SW 1271 (cell line): ENCODE data around the gene NACC1.

Experiments used
- DNase-seq, 2 experiments: peaks; one replicate each; lab custom pipeline; 2025; lab: John Stamatoyannopoulos, UW

Gene NACC1

DNA sequence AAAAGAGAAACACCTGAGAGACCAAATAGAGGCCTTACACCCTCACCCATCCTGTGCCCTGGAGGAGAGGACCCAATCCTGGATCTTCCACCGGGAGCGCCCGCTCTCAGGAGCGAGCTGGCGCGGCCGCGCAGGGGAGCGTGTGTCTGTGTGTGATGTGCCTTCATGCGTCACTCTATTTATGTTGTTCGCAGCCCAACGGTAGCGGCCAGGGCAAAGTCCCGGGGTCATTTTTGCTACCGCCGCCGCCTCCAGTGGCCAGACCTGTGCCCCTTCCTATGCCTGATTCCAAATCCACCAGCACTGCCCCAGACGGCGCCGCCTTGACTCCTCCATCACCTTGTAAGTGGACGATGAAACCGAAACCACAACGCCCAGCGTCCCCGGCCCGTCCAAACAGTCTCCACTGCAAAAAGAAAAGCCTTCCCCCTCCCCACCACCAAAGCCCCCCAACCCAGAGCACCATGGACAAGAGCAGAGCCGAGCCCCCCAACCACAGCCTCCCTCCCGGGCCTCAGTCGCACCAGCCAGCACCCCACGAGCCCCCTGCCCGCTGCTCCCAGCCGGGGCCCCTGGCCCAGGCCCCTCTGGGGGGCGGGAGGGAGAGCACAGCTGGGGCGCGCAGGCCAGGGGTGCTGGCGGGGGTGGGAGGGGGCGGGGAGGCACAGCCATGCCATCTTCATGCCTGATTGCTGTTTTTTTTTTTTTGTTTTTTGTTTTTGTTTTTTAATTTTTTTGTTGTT lies 30.1 kb upstream of the NACC1 start:
- no peak for DNase-seq

DNA sequence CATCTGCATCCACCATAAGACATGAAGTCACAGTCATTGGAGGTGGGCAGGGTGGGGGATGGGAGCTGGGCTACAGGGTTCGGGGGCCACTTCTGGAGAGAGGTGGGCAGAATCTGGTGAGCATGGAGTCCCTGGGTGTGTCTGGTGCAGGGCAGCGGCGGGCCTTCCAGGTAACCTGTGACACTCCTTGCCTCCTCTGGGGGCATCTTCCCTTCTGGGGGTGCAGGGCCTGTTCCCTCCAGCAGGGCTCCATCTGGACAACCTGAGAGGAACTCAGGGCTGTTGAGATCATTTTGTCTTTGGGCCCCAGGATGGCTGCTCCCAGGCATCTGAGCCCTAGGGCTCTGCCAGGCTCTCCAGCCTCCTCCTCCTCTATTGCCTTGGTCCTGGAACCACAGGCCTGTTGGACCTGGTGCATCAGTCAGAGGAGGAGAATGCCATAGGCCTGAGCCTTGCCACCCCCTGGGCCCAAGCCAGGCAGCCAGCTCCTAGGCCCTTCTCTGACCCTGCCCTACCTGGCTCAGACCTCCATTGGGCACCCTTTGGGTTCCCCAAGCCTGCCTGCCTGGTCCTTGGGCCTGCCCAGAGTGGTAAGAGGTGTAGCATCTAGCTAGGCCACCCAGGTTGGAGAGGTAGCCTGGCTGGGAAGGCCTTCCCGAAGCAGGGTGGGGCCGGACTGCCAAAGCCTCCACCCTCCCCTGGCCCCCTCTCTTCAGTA lies 28.8 kb upstream of the NACC1 start:
- DNase-seq = no peak

GRCh38 chr19:13089857-13090507 lies 28.1 kb upstream of the NACC1 start:
- DNase-seq = no peak

- DNase-seq = no peak
These were observed 27.4 kb upstream of the NACC1 start for GRCh38 chr19:13090511-13091231.

DNA sequence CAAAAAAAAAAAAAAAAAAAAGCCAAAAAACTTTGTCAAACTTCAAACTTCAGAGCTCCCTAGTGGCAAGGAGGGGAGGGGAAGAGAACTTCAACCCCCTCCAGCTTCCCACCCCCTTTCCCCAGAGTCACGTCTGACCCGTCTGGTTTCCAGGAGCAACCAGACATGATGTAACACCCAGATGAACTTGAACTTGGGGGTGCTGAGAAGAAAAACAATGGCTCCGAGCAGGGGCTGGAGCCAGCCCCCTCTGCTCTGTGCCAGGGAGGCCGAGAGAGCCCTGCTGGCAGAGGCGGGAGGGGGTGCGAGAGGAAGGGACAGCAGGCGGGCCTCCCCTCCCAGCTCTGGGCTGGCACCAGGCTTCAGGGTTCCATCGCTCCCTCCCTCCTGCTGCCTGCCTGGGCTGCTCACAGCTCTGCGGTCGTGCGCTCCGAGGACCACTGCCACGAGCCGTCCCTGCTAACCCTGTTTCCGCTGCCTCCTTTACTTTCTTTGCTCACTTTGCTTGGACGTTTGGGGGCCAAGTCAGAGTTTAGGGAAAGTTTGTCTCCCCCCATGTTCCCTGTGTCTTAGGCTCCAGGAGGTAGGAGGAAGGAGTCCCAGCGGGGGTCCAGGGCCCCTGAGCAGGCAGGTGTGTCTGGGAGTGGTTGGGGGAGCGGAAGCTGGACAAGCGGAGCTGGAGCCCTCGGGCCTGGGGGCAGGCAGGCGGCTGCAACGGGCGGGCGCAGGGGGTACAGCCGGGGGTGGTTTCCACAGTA lies 26.5 kb upstream of the NACC1 start:
- DNase-seq = no peak

- DNase-seq = no peak
These were observed 25.9 kb upstream of the NACC1 start for GRCh38 chr19:13092158-13092543.

DNA sequence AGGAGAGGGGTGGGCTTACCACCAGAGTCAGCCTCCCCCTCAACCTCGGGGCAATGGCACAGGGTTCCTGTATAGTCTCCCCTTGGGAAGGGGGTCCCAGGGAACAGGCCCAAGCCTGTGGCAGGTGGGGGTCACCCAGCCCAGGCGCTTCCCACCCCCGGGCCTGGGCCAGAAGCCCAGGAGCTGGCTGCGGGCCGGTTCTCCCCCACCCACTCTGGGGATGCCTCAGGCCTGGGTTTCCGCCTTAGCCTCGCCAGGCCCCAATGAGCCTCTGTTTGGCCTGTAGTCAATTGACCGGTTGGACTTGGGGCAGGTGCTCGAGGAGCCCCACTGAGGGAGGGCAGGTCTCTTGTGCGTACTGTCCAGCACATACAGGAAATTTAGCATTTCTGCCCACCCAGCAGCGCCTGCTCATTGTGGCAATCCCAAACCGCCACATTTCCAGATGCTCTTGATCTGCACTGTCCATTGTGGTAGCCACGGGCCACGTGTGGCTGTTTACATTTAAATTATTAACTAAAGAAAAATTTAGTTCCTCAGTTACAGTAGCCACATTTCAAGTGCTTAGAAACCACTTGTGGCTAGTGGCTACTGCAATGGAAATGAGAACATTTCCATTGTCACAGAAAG lies 25.3 kb upstream of the NACC1 start:
- no peak for DNase-seq

- peak in 1 of 2 experiments; percentile 59 for DNase-seq
These were observed 24.5 kb upstream of the NACC1 start for GRCh38 chr19:13093407-13094105.

DNA sequence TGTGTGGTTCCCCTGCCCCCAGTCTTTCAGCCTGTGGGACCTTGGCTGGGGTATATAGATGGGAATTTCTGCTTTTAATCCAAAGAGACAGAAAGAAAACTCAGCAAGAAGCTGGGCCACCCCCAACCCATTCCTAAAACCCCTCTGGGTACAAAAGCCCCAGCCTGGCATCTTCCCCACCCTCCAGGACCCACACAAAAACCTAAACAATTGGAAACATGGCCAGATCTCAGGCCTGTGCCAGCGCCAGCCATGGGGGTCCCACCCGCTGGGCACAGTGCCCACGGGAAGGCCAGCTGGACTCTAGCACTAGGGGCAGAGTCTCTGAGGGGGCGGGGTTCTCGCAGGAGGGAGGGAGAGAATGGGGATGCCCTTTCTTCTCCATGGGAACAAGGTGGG lies 24.0 kb upstream of the NACC1 start:
- no peak for DNase-seq

DNA sequence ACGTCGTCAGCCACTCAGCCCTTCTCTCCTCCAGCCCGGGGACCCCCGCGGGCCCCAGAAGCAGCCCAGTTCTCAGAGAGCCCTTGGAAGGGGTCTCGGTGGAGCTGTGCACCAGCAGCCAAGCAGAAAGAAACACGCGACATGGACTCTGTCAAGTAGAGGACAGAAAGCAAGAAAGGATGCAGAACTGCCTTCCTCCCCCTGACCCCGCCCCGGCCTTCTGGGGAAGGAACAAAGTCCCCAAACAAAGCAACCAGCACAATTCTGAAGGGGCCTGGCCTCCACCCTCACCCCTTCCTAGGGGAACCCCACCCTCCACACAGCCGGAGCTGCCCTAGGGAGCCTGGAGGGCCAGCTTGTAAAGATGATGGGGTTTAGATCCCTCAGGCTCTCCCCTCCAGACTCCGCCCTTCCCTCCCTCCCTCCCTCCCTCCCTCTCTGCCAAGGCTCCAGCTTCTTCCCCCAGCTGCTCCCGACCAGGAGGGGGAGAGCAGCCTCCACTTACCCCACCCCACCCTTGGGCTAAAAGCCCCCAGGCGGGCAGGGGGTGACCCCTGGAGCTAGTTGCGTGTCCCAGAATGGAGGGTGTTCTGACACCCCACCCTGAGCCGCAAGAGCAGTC lies 23.2 kb upstream of the NACC1 start:
- no peak for DNase-seq

DNA sequence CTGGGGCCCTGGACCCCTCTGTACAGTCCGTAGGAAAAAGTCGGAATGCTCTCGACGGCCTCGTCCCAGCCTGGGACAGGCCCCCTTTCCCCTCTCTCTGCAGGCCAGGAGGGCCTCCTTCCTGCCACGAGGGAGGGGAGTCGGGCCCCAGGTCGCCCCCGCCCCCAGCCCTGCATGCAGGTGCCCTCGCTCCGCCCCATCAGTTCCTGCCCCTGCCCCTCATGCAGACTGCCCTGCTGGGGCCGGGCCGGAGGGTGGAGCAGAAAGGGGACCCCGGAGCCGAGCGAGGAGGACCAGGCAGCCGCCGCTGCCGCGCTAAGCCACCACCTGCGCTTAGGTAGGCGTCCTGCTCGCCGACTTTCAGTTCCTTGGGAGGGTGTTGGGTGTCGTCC lies 22.7 kb upstream of the NACC1 start:
- DNase-seq = no peak

DNA sequence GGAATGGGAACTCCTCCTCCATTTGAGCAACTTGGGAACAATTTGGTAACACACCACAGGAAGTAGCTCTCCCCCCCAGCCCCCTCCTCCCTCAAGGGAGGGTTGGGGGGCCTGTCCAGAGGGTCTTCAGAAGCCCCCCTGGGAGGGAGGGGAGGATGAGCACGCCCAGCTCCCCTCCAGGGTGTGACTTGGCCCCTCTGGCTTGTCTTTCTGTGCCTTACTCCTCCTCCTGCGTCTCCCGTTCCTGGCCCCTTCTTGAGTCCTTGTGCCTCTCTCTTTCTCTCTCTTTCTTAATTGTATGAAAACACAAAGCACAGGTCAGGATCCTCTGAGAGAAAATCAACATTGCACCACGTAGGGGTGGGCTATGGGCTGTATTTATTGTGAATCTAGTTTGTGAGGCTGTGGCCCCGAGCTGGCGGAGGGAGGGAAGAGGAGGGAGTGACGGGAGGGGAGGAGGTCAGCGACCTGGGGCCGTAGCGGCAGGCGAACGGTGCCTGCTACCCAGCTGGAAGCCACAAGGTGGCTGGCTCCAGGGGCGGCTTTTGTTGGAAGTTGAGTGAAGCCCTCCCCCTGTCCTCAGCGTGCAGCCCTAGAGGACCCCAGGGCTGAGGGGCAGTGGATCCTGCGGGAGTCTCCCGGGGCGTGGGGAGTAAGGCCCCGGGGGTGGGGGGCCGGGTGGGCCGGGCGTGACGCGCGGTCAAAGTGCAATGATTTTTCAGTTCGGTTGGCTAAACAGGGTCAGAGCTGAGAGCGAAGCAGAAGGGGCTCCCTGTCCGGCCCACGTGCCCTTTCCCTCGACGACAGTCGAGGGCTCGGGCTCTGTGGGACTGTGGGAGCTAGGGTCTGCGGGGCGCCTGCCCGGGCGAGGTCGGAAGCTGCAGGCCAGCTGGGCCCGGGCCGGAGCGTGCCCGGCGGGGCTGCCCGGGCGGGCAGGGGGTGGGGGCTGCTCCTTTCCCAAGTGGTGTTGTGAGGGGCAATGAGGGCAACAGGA lies 21.8 kb upstream of the NACC1 start:
- no peak for DNase-seq

DNA sequence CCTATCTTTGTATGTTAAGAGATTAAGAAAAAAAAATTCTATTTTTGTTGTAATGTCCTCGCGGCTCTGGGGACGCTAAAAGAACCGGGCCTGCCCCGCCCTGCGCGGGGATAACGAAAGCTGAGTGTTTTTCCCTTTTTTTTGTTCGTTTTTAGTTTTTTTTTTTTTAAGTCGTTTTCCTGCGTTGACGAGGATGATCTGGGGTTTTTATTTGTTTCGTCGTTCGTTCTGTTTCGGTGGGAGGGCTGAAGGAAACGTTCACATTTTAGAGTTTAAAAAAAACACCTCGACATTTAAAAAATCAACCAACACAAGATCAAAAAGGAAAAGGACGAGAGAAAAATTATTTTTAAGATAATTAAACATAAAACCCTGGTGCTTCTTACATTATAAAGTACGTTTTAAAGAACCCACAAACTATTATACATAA lies 21.0 kb upstream of the NACC1 start:
- no peak for DNase-seq

GRCh38 chr19:13097463-13098258 lies 20.4 kb upstream of the NACC1 start:
- DNase-seq = no peak

- DNase-seq = no peak
These were observed 19.6 kb upstream of the NACC1 start for GRCh38 chr19:13098277-13099072.

GRCh38 chr19:13099073-13099999 lies 18.7 kb upstream of the NACC1 start:
- no peak for DNase-seq
